ENCODE data around the gene AJAP1.
"Not testable (repeated sequence)": the region's sequence is repeated elsewhere in the genome, so short reads cannot be mapped to it uniquely, and the experiment has no call there.

Gene AJAP1

GRCh38 chr1:4653796-4654725, at the start of gene AJAP1:
Gene AJAP1, plus strand, starts transcription at chr1:4654609. Its CDS starts 817 bp downstream, at chr1:4655426.
- DNase-seq, result no peak

GRCh38 chr1:4605158-4605557, 49.3 kb upstream of the AJAP1 start:
- DNase-seq, result no peak

- no peak for DNase-seq
Measured at GRCh38 chr1:4611563-4612341, 42.7 kb upstream of the AJAP1 start.

GRCh38 chr1:4612991-4613390, 41.4 kb upstream of the AJAP1 start:
- no peak for DNase-seq

GRCh38 chr1:4613606-4614370, 40.6 kb upstream of the AJAP1 start:
- no peak for DNase-seq

GRCh38 chr1:4614371-4615137, 39.9 kb upstream of the AJAP1 start:
- no peak for DNase-seq

- DNase-seq, result no peak
Measured at GRCh38 chr1:4615138-4615470, 39.3 kb upstream of the AJAP1 start.

GRCh38 chr1:4615501-4615900, 38.9 kb upstream of the AJAP1 start:
- no peak for DNase-seq

- DNase-seq, result no peak
Measured at GRCh38 chr1:4616831-4617465, 37.5 kb upstream of the AJAP1 start.

- DNase-seq, result no peak
Measured at GRCh38 chr1:4617506-4617905, 36.9 kb upstream of the AJAP1 start.

- not testable (repeated sequence) for DNase-seq
Measured at GRCh38 chr1:4618827-4619226, 35.6 kb upstream of the AJAP1 start.

GRCh38 chr1:4621646-4622045, 32.8 kb upstream of the AJAP1 start:
- no peak for DNase-seq

- no peak for DNase-seq
Measured at GRCh38 chr1:4622821-4623220, 31.6 kb upstream of the AJAP1 start.

- no peak for DNase-seq
Measured at GRCh38 chr1:4624141-4624715, 30.2 kb upstream of the AJAP1 start.

- no peak for DNase-seq
Measured at GRCh38 chr1:4624801-4625200, 29.6 kb upstream of the AJAP1 start.

GRCh38 chr1:4626061-4626460, 28.3 kb upstream of the AJAP1 start:
- no peak for DNase-seq

- DNase-seq, result no peak
Measured at GRCh38 chr1:4626560-4627319, 27.7 kb upstream of the AJAP1 start.

- no peak for DNase-seq
Measured at GRCh38 chr1:4627353-4627752, 27.1 kb upstream of the AJAP1 start.

GRCh38 chr1:4628992-4629391, 25.4 kb upstream of the AJAP1 start:
- DNase-seq, result no peak

- DNase-seq, result no peak
Measured at GRCh38 chr1:4630561-4630960, 23.8 kb upstream of the AJAP1 start.

GRCh38 chr1:4631321-4631720, 23.1 kb upstream of the AJAP1 start:
- no peak for DNase-seq
